Uterus (tissue), 4 donors: Measurements from ENCODE around the gene ANGPTL4. TPM values are rescaled to one million over a fixed set of nuclear protein-coding genes. Genes with fewer than 3 reads are reported as not detected.

ENCODE experiments used
- DNase-seq, 2 donors: peaks; one replicate each; pipeline ENCODE4 v3.0.0-alpha.2; 2019 to 2020
- H3K27ac ChIP-seq, 2 donors: fragments of 200-600 bp; sonication (generic); 1 replicate in 1 of 2; 2 replicates in 1 of 2; pipeline ENCODE4 v1.5.1; 2016 to 2018
- H3K27me3 ChIP-seq, 2 donors: fragments of 200-600 bp; sonication (generic); one replicate each; pipeline ENCODE4 v1.5.1; 2018 to 2019; ENCODE audit warnings: control low read depth in 1 of 2
- H3K36me3 ChIP-seq, 2 donors: fragments of 200-600 bp; sonication (generic); one replicate each; pipeline ENCODE4 v1.5.1; 2019; ENCODE audit warnings: control low read depth in 1 of 2
- H3K4me1 ChIP-seq, 2 donors: fragments of 200-600 bp; sonication (generic); one replicate each; pipeline ENCODE4 v1.5.1; 2018 to 2019; ENCODE audit warnings: control low read depth in 1 of 2
- H3K4me3 ChIP-seq, 2 donors: fragments of 200-600 bp; sonication (generic); 1 replicate in 1 of 2; 2 replicates in 1 of 2; pipeline ENCODE4 v1.5.1; 2018 to 2019; ENCODE audit warnings: mild to moderate bottlenecking in 1 of 2
- H3K9me3 ChIP-seq, 2 donors: fragments of 200-600 bp; sonication (generic); one replicate each; pipeline ENCODE4 v1.5.1; 2019; ENCODE audit warnings: control low read depth in 1 of 2
- POLR2A ChIP-seq, 2 donors: fragments of 450-650 bp; IDR thresholded peaks; one replicate each; pipeline ENCODE4 v1.6.1; 2016; ENCODE audit warnings: antibody characterized with exemption in 2 of 2, mild to moderate bottlenecking in 1 of 2, moderate library complexity in 1 of 2
- intact Hi-C: fragments of 100-400 bp; cut with DNase I; formaldehyde crosslinking; loops from one replicate; pipeline ENCODE4 v1.15.1; 2023; ENCODE audit warnings: low total_unique reads
- microRNA-seq: library from miRNA; unstranded; fragments of <30 nt; microRNA quantifications from one replicate; pipeline ENCODE4, GENCODE V29; 2016; ENCODE audit warnings: borderline microRNAs expressed, borderline replicate concordance
- small RNA-seq: library from RNA; depleted of rRNA; stranded (forward); fragments of <200 nt; gene quantifications from one replicate; pipeline ENCODE3, GENCODE V24; 2016
- total RNA-seq, 4 donors: library from RNA; depleted of rRNA in 3 of 4; stranded (reverse); fragments of >200 nt in 3 of 4; gene quantifications; one replicate each; pipeline versions ENCODE4 v1.1.0 to v1.2.4, GENCODE V29; 2014 to 2023
- TF ChIP-seq, protein P1 (sequence below), 4 experiments: fragments of 200-600 bp in 2 of 4; fragments of 450-650 bp in 2 of 4; sonication (generic) in 2 of 4; IDR thresholded peaks; one replicate each; pipeline ENCODE4 v1.5.1; 2016 to 2019; ENCODE audit warnings: antibody characterized with exemption in 4 of 4, mild to moderate bottlenecking in 2 of 4, moderate library complexity in 1 of 4
- donor health status: DM: yes; HTN: yes; CAD: no.

Gene ANGPTL4
- total RNA-seq, 4 donors from 2014 or later: 0.76 to 21.2 (median 13.5) TPM

DNA sequence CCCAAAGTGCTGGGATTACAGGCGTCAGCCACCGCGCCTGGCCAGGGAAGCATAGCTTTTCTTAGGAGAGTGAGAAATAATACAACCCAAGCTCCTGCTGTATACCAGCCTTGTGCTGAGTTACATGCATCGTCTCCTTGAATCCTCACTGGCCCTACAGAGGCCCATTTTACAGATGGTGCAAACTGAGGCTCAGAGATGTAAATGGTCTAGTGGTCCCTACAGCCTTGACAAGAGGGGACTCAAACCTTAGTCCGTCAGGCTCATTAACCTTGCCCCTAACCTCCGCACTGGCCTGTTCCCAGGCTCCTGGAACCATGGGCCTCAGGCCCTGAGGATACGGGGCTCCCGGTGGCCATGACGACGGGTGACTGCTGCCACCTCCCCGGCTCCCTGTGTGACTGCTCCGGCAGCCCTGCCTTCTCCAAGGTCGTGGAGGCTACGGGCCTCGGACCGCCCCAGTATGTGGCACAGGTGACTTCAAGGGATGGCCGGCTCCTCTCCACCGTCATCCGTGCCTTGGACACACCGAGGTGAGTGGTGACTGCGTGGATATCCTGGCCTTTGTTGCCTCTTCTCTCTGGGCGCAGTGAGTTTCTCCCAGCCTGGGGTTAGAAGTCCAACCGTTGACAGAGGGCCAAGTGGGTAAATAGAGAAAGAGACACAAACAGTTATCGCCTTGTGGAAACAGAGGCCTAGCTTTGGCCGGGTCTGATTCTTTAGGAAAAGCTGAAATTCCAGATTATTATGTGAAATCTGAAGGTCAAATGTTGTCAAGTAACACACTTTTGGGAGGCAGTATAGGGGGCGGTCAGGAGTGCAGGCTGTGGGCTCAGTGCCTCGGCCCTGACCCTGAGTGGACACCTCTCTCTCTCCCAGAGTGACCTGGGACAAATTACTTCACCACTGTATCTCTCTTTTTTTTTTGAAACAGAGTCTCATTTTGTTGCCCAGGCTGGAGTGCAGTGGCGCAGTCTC lies 57.8 kb downstream of the ANGPTL4 start:
- Histone ChIP-seq H3K36me3 (no peaks in the 10 kb centered on the region), H3K9me3 (no peaks in the 10 kb centered on the region), H3K4me3 (no peak overlapping the region), H3K27ac (no peak overlapping the region), H3K27me3 (no peaks in the 10 kb centered on the region), H3K4me1 (peaks cover 0 to 7% of the 10 kb centered on the region in 2 donors)
- intact Hi-C loops: no loop called here
- no peak for DNase-seq
- TF ChIP-seq, protein P1, sequence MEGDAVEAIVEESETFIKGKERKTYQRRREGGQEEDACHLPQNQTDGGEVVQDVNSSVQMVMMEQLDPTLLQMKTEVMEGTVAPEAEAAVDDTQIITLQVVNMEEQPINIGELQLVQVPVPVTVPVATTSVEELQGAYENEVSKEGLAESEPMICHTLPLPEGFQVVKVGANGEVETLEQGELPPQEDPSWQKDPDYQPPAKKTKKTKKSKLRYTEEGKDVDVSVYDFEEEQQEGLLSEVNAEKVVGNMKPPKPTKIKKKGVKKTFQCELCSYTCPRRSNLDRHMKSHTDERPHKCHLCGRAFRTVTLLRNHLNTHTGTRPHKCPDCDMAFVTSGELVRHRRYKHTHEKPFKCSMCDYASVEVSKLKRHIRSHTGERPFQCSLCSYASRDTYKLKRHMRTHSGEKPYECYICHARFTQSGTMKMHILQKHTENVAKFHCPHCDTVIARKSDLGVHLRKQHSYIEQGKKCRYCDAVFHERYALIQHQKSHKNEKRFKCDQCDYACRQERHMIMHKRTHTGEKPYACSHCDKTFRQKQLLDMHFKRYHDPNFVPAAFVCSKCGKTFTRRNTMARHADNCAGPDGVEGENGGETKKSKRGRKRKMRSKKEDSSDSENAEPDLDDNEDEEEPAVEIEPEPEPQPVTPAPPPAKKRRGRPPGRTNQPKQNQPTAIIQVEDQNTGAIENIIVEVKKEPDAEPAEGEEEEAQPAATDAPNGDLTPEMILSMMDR (IDR thresholded peaks at IDR 0.05): no peak
- TF ChIP-seq POLR2A (IDR thresholded peaks at IDR 0.05): no peak

DNA sequence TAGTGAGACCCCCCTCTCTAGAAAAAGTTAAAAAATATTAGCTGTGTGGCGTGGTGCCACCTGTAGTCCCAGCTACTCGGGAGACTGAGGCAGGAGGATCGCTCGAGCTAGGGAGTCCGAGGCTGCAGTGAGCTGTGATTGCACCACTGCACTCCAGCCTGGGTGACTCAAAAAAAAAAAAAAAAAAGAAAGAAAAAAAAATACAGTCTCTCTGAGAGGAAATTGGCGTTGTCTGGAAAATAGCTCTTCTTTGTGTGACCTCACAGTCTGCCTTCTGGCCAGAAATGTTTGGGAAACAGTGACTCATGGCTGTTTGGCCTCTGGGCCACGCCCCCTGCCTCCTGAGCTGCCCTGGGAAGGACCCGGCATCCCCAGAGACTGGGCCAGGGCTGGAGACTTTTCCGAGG lies 59.9 kb downstream of the ANGPTL4 start:
- Histone ChIP-seq H3K27ac (peak overlapping the region; percentile 87 to 91), H3K27me3 (no peaks in the 10 kb centered on the region), H3K36me3 (no peaks in the 10 kb centered on the region), H3K4me1 (peaks cover 0 to 7% of the 10 kb centered on the region in 2 donors), H3K4me3 (no peak overlapping the region), H3K9me3 (no peaks in the 10 kb centered on the region)
- intact Hi-C loops: no loop called here
- TF ChIP-seq, protein P1 (IDR thresholded peaks at IDR 0.05): no peak
- peak in 1 of 2 donors; percentile 20 for TF ChIP-seq POLR2A (IDR thresholded peaks at IDR 0.05)
- DNase-seq: peak; percentile 95 to 99

Small RNAs within 50 kb of the gene (microRNA-seq; reads per million reads assigned to microRNA genes)
- gene MIR4999: 4.4 reads per million

Small RNAs within 50 kb of the gene (small RNA-seq; reads per million reads assigned to genes)
- gene MIR4999: not detected

Other genes starting within 250 kb of the ANGPTL4 start
- 10 to 100 TPM in 1 of 4 donors, under 1 TPM in 1, not detected in 2; 0.06 to 32.8 TPM for gene FBN3, start 214.6 kb upstream of the ANGPTL4 start, total RNA-seq
- gene CERS4, start 154.8 kb upstream of the ANGPTL4 start, total RNA-seq: 10 to 100 TPM; 37.1 to 60.8 (median 38.7) TPM
- gene CD320, start 55.8 kb upstream of the ANGPTL4 start, total RNA-seq: 10 to 100 TPM; 15.0 to 72.0 (median 26.2) TPM
- 10 to 100 TPM in 1 of 4 donors, 1 to 10 TPM in 2, not detected in 1; 6.9 to 25.9 (median 8.8) TPM for gene NDUFA7, start 42.8 kb upstream of the ANGPTL4 start, total RNA-seq
- 1,000 to 10,000 TPM in 1 of 4 donors, 100 to 1,000 TPM in 2, 10 to 100 TPM in 1; 44.1 to 1,410 (median 360) TPM for gene RPS28, start 42.7 kb upstream of the ANGPTL4 start, total RNA-seq
- 10 to 100 TPM in 3 of 4 donors, 1 to 10 TPM in 1; 4.1 to 36.6 (median 24.8) TPM for gene KANK3, start 20.9 kb upstream of the ANGPTL4 start, total RNA-seq
- gene RAB11B, start 26.2 kb downstream of the ANGPTL4 start, total RNA-seq: 10 to 100 TPM; 17.4 to 95.8 (median 60.1) TPM
- gene MARCHF2, start 49.1 kb downstream of the ANGPTL4 start, total RNA-seq: 100 to 1,000 TPM in 1 of 4 donors, 10 to 100 TPM in 3; 44.1 to 161 (median 62.8) TPM
- gene HNRNPM, start 80.8 kb downstream of the ANGPTL4 start, total RNA-seq: 100 to 1,000 TPM in 2 of 4 donors, 10 to 100 TPM in 2; 50.3 to 186 (median 98.5) TPM
- gene PRAM1, start 138.5 kb downstream of the ANGPTL4 start, total RNA-seq: 1 to 10 TPM in 1 of 4 donors, under 1 TPM in 1, not detected in 2; 0.97 to 3.0 TPM
- 100 to 1,000 TPM in 1 of 4 donors, 10 to 100 TPM in 3; 11.6 to 275 (median 24.4) TPM for gene ZNF414, start 150.0 kb downstream of the ANGPTL4 start, total RNA-seq
- gene MYO1F, start 213.3 kb downstream of the ANGPTL4 start, total RNA-seq: 10 to 100 TPM in 1 of 4 donors, 1 to 10 TPM in 3; 4.1 to 45.9 (median 7.5) TPM
- 10 to 100 TPM; 13.2 to 70.4 (median 52.7) TPM for gene ADAMTS10, start 246.6 kb downstream of the ANGPTL4 start, total RNA-seq